IMR-90 (cell line): ENCODE data around the gene MINDY2. TPM values are rescaled to one million over a fixed set of nuclear protein-coding genes. Genes with fewer than 3 reads are reported as not detected.

ENCODE experiments used
- ATAC-seq: fragments of 200-7000 bp; cut with Tn5 transposase; 2 replicates; pipeline ENCODE4 v1.9.1; 2020; ENCODE audit warnings: low read depth, mild to moderate bottlenecking, moderate library complexity
- BruUV-seq: library from RNA; stranded (reverse); fragments of 400-500 nt; replicated peaks from 2 replicates; lab custom pipeline; 2021; lab: Mats Ljungman, UMichigan
- CTCF ChIA-PET: fragments of 300-600 bp; formaldehyde crosslinking; extraction: SDS; loops from one replicate; lab custom pipeline; 2021; ENCODE audit warnings: antibody characterized with exemption; lab: Yijun Ruan, JAX
- POLR2A ChIA-PET: fragments of 300-600 bp; sonication (Branson Sonifier 250); formaldehyde crosslinking; loops from one replicate; lab custom pipeline; 2022; ENCODE audit warnings: antibody characterized with exemption; ENCODE audit not compliant: unreplicated experiment; lab: Charles Lee
- DNase-seq: peaks from one replicate; pipeline ENCODE4 v3.0.0; 2013
- H2AFZ ChIP-seq: replicated peaks from 2 replicates; pipeline ENCODE3; 2013; ENCODE audit warnings: low read length, mild to moderate bottlenecking; ENCODE audit not compliant: poor library complexity
- H2AK5ac ChIP-seq: 2 replicates; pipeline ENCODE4 v1.6.1; 2013; ENCODE audit warnings: low read depth, low read length, inconsistent platforms
- H2AK9ac ChIP-seq: replicated peaks from 2 replicates; pipeline ENCODE3; 2013; ENCODE audit warnings: mild to moderate bottlenecking, low read depth, low read length, moderate library complexity; ENCODE audit not compliant: poor library complexity
- H2BK120ac ChIP-seq: 2 replicates; pipeline ENCODE4 v1.6.1; 2013; ENCODE audit warnings: low read depth, low read length, inconsistent platforms
- H2BK15ac ChIP-seq: 3 replicates; pipeline ENCODE4 v1.6.1; 2013; ENCODE audit warnings: low read depth, low read length, inconsistent platforms
- H2BK20ac ChIP-seq: 2 replicates; pipeline ENCODE4 v1.6.1; 2013; ENCODE audit warnings: low read depth, mild to moderate bottlenecking, inconsistent platforms, low read length, moderate library complexity
- H2BK5ac ChIP-seq: 2 replicates; pipeline ENCODE4 v1.6.1; 2013; ENCODE audit warnings: mild to moderate bottlenecking, low read depth, low read length, inconsistent platforms; ENCODE audit not compliant: poor library complexity, severe bottlenecking
- H3K14ac ChIP-seq: replicated peaks from 2 replicates; pipeline ENCODE4 v1.6.1; 2013; ENCODE audit warnings: low read depth, low read length, inconsistent platforms
- H3K18ac ChIP-seq: 2 replicates; pipeline ENCODE4 v1.6.1; 2013; ENCODE audit warnings: low read depth, low read length, control low read depth
- H3K23ac ChIP-seq: 2 replicates; pipeline ENCODE4 v1.6.1; 2013; ENCODE audit warnings: low read depth, low read length, inconsistent platforms
- H3K27ac ChIP-seq: 2 replicates; pipeline ENCODE4 v1.5.1; 2013; ENCODE audit warnings: mild to moderate bottlenecking, control low read depth, low read length; ENCODE audit not compliant: insufficient read depth
- H3K27me3 ChIP-seq: 2 replicates; pipeline ENCODE4 v1.6.1; 2013; ENCODE audit warnings: low read length; ENCODE audit not compliant: control insufficient read depth, insufficient read depth
- H3K36me3 ChIP-seq: 2 replicates; pipeline ENCODE4 v1.6.1; 2013; ENCODE audit warnings: low read length, mixed read lengths; ENCODE audit not compliant: control insufficient read depth, insufficient read depth
- H3K4ac ChIP-seq: 2 replicates; pipeline ENCODE4 v1.6.1; 2013; ENCODE audit warnings: low read depth, low read length, inconsistent platforms
- H3K4me1 ChIP-seq: 2 replicates; pipeline ENCODE4 v1.6.1; 2013; ENCODE audit warnings: low read length, mixed read lengths; ENCODE audit not compliant: control insufficient read depth, insufficient read depth
- H3K4me2 ChIP-seq: 2 replicates; pipeline ENCODE4 v1.6.1; 2013; ENCODE audit warnings: low read depth, mild to moderate bottlenecking, control low read depth, low read length, moderate library complexity
- H3K4me3 ChIP-seq: 2 replicates; pipeline ENCODE4 v1.5.1; 2013; ENCODE audit warnings: low read depth, mild to moderate bottlenecking, control low read depth, low read length, moderate library complexity; ENCODE audit not compliant: insufficient read depth
- H3K56ac ChIP-seq: 2 replicates; pipeline ENCODE4 v1.6.1; 2013; ENCODE audit warnings: low read length, inconsistent platforms; ENCODE audit not compliant: insufficient read depth; ENCODE audit errors: extremely low read depth
- H3K79me1 ChIP-seq, 2 experiments: 2 replicates each; pipeline ENCODE4 v1.6.1; 2013; ENCODE audit warnings: low read length in 2 of 2, inconsistent platforms in 1 of 2, low read depth in 1 of 2
- H3K9ac ChIP-seq: 2 replicates; pipeline ENCODE4 v1.6.1; 2013; ENCODE audit warnings: low read depth, low read length, control low read depth
- H3K9me1 ChIP-seq: 2 replicates; pipeline ENCODE4 v1.6.1; 2013; ENCODE audit warnings: low read length, inconsistent platforms; ENCODE audit not compliant: insufficient read depth
- H3K9me3 ChIP-seq: 2 replicates; pipeline ENCODE4 v1.6.1; 2013; ENCODE audit warnings: low read length; ENCODE audit not compliant: control insufficient read depth, insufficient read depth
- H4K20me1 ChIP-seq: 2 replicates; pipeline ENCODE4 v1.6.1; 2013; ENCODE audit warnings: low read length, inconsistent platforms; ENCODE audit not compliant: insufficient read depth
- H4K5ac ChIP-seq: 2 replicates; pipeline ENCODE4 v1.6.1; 2013; ENCODE audit warnings: mild to moderate bottlenecking, low read depth, low read length, control low read depth
- H4K8ac ChIP-seq, 2 experiments: 2 replicates each; pipeline ENCODE4 v1.6.1; 2013; ENCODE audit warnings: low read depth in 2 of 2, low read length in 2 of 2, control low read depth in 1 of 2, inconsistent platforms in 1 of 2
- H4K91ac ChIP-seq: 2 replicates; pipeline ENCODE4 v1.6.1; 2013; ENCODE audit warnings: low read depth, low read length, inconsistent platforms; ENCODE audit not compliant: insufficient read depth
- CEBPB ChIP-seq: IDR thresholded peaks from 2 replicates; pipeline ENCODE4 v1.6.1; 2012; ENCODE audit warnings: low read depth, low read length, improper control_type of control experiment
- CHD1 ChIP-seq: IDR thresholded peaks from 2 replicates; pipeline ENCODE4 v1.6.1; 2012; ENCODE audit warnings: low read depth, low read length, improper control_type of control experiment
- ELK1 ChIP-seq: fragments of 150-350 bp; IDR thresholded peaks from 2 replicates; pipeline ENCODE4 v1.6.1; 2016; ENCODE audit warnings: low read depth, mild to moderate bottlenecking, low read length, moderate library complexity, borderline replicate concordance
- MAFK ChIP-seq: IDR thresholded peaks from 2 replicates; pipeline ENCODE4 v1.6.1; 2012; ENCODE audit warnings: low read depth, low read length, improper control_type of control experiment
- MXI1 ChIP-seq: IDR thresholded peaks from 2 replicates; pipeline ENCODE4 v1.6.1; 2012; ENCODE audit warnings: low read depth, mild to moderate bottlenecking, low read length, moderate library complexity, borderline replicate concordance
- NFE2L2 ChIP-seq: fragments of 150-350 bp; IDR thresholded peaks from 2 replicates; pipeline ENCODE4 v1.6.1; 2016; ENCODE audit warnings: low read depth, mild to moderate bottlenecking, low read length
- POLR2A ChIP-seq: IDR thresholded peaks from 2 replicates; pipeline ENCODE4 v1.6.1; 2012; ENCODE audit warnings: mild to moderate bottlenecking, low read depth, low read length
- RCOR1 ChIP-seq: IDR thresholded peaks from 2 replicates; pipeline ENCODE4 v1.6.1; 2012; ENCODE audit warnings: mild to moderate bottlenecking, low read length, improper control_type of control experiment; ENCODE audit not compliant: insufficient replicate concordance
- SMC3 ChIP-seq: fragments of 150-350 bp; IDR thresholded peaks from 2 replicates; pipeline ENCODE4 v1.6.1; 2016; ENCODE audit warnings: low read depth, mild to moderate bottlenecking, antibody characterized with exemption, low read length, moderate library complexity
- USF2 ChIP-seq: fragments of 150-350 bp; IDR thresholded peaks from 2 replicates; pipeline ENCODE4 v1.6.1; 2017; ENCODE audit warnings: mild to moderate bottlenecking, antibody characterized with exemption, low read length, low read depth
- WGBS, 2 experiments: methylation state at CpG; one replicate each; pipeline versions ENCODE4 v1.1.5 to v1.1.7; 2013; ENCODE audit warnings: missing lambda C conversion rate in 2 of 2; ENCODE audit not compliant: insufficient read length in 1 of 2; ENCODE audit errors: extremely low coverage in 2 of 2; 5-methylcytosine and 5-hydroxymethylcytosine counted together
- dilution Hi-C: fragments of 300-500 bp; cut with HindIII; formaldehyde crosslinking; loops from one replicate; pipeline ENCODE4 v1.14.3; 2018; ENCODE audit warnings: low sequenced_read_pairs; ENCODE audit not compliant: unreplicated experiment
- in situ Hi-C: fragments of 300-500 bp; cut with MboI; formaldehyde crosslinking; loops from 3 replicates; pipeline ENCODE4 v1.14.3; 2019; ENCODE audit warnings: low sequenced_read_pairs, inconsistent platforms, mixed read lengths
- intact Hi-C: fragments of 100-400 bp; cut with micrococcal nuclease; formaldehyde crosslinking; loops from 2 replicates; pipeline ENCODE4 v1.10.0; 2022
- polyA plus RNA-seq, 3 experiments: library from polyadenylated mRNA; depleted of rRNA; stranded (reverse); fragments of >200 nt; gene quantifications; 2 replicates each; pipeline ENCODE4 v1.2.3, GENCODE V29; 2012; ENCODE audit warnings: low replicate concordance in 1 of 3
- total RNA-seq: library from RNA; depleted of rRNA; stranded (reverse); fragments of >200 nt; gene quantifications from 2 replicates; pipeline ENCODE4 v1.2.3, GENCODE V29; 2012

The MINDY2 gene
- total and polyA plus RNA-seq, 2 of the 4 experiments (the other 2 are of a cell fraction) = 4.0 to 9.3 TPM

- TF ChIP-seq USF2 (no peak), RCOR1 (no peak)
Observed at GRCh38 chr15:58771621-58772250, 634 bp downstream of the MINDY2 start (continued).

- Histone ChIP-seq H2AFZ (no peak overlapping the region), H3K23ac (peak overlapping the region; percentile 6; the same call in 1 of the 2 replicates), H2BK20ac (no peak overlapping the region), H3K27me3 (no peaks in the 10 kb centered on the region), H3K9ac (peak overlapping the region; percentile 86), H3K27ac (peak overlapping the region; percentile 58; the same call in 1 of the 2 replicates), H3K79me1 (peaks cover 23 to 42% of the 10 kb centered on the region in 2 experiments), H4K91ac (no peak overlapping the region), H3K4me2 (peak overlapping the region; percentile 95), H4K5ac (no peak overlapping the region; the same call in 1 of the 2 replicates), H3K9me3 (no peaks in the 10 kb centered on the region), H2BK5ac (peak overlapping the region; percentile 81), H3K4me3 (peak overlapping the region; percentile 88), H2AK5ac (peak overlapping the region; percentile 22; the same call in 1 of the 2 replicates), H3K36me3 (no peaks in the 10 kb centered on the region), H2BK15ac (no peak overlapping the region), H2AK9ac (no peak overlapping the region), H3K56ac (no peak overlapping the region), H3K9me1 (peaks cover 3% of the 10 kb centered on the region; the same call in 1 of the 2 replicates), H3K4ac (no peak overlapping the region), H4K8ac (peak overlapping the region in 1 of 2 experiments; percentile 49; a peak in 1 of 4 replicates), H3K18ac (peak overlapping the region; percentile 54; the same call in 1 of the 2 replicates), H3K4me1 (no peaks in the 10 kb centered on the region), H4K20me1 (peaks cover 29% of the 10 kb centered on the region; the same call in 1 of the 2 replicates), H3K14ac (peak overlapping the region; percentile 29; the same call in 1 of the 2 replicates), H2BK120ac (no peak overlapping the region)
- no peak for TF ChIP-seq MXI1
- TF ChIP-seq MAFK = no peak
- no peak for TF ChIP-seq USF2
- TF ChIP-seq POLR2A = no peak
- TF ChIP-seq SMC3 = no peak
- TF ChIP-seq NFE2L2 = no peak
- TF ChIP-seq CEBPB = no peak
- TF ChIP-seq RCOR1 = no peak
- TF ChIP-seq ELK1 = no peak
- TF ChIP-seq CHD1 = no peak
- no TSS peak for BruUV-seq
- intact Hi-C loops = loop anchor here (5.0 kb wide), 3 partner anchors 159 to 546 kb away; partner anchors contain the start of gene SLTM
- in situ Hi-C loops = loop anchor here (25.0 kb wide), 1 partner anchor 536 kb away; no protein-coding TSS in a partner anchor
- ChIA-PET POLR2A (no interaction called here), CTCF (interaction anchor here (0.6 kb wide), 1 partner anchor 21 kb away, joined by 5 read pairs; no protein-coding TSS in a partner anchor)
- dilution Hi-C loops = no loop called here
- no peak for ATAC-seq
- WGBS, 2 experiments = no CpG with 5 or more reads among the region's 4 CpGs
- no peak for DNase-seq
Observed at GRCh38 chr15:58773024-58773423, 1.9 kb downstream of the MINDY2 start.
